HG03103 (cell line): ENCODE results near the gene NADSYN1.

Source experiments
- ATAC-seq: cut with Tn5 transposase; IDR thresholded peaks from one replicate; pipeline ENCODE4 v1.9.1; 2021; ENCODE audit warnings: low read depth; ENCODE audit not compliant: unreplicated experiment

The NADSYN1 gene

DNA sequence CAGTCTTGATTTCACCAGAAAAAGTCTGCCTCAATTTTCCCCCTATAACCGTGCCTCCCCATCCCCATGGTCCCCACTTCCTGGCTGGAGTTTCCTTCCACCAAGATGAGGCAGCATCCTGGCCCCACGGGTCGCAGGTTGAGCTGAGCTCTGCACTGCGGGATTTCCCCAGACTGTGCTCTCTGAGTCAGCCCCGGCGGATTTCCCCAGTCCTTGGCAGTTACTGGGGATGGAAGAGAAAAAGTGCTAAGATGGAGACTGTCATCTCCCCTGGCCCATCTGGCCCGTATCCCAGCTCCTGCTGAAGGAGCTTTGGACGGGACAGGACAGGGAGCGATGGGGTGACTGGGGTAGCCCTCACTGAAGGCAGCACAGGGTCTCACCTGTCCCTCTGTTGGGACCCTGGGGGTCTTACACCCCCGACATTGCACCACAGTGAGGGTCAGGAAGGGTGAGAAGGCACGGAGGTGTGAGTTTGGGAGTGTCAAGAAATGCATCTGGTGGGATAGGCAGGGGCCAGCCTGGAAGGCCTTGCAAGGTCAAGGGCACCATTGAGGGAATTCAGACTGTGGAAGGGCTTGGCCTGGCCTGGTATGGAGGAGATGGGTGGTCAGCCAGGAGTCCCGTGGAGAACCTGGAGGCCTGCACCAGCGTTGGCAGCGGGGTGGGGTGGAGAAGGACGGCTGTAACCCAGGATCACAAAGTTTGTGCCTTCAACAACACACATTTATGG lies 36.5 kb downstream of the NADSYN1 start:
- no peak for ATAC-seq

DNA sequence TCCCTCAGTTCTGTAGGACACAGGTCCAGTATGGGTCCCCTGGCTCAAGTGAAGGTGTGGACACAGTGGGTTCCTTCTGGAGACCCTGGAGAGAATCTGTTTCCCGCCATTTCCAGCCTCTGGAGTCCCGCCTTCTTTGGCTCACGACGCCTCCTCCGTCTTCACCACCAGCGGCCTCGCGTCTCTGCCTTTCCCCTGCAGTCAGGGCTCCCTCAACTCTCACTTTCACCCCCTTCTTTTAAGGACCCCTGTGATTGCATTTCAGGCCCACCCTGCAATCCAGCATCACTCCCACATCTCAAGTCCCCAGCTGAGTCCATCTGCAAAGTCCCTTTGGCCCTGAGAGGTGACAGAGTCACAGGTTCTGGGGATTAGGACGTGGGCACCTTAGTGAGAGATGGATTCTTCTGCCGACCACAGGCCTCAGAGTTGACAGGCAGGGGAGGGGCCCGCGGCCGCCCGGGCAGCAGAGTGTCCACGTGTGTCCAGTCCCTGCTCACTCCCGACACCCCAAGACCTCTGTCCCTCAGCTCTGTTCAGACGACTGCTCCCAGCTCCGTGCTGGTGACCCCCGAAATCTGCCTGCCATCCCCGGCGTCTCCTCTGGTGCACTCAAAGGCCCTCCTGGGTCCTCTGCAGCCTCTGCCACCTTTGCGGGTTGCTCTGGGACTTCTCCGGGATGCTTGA lies 37.2 kb downstream of the NADSYN1 start:
- ATAC-seq, result no peak

DNA sequence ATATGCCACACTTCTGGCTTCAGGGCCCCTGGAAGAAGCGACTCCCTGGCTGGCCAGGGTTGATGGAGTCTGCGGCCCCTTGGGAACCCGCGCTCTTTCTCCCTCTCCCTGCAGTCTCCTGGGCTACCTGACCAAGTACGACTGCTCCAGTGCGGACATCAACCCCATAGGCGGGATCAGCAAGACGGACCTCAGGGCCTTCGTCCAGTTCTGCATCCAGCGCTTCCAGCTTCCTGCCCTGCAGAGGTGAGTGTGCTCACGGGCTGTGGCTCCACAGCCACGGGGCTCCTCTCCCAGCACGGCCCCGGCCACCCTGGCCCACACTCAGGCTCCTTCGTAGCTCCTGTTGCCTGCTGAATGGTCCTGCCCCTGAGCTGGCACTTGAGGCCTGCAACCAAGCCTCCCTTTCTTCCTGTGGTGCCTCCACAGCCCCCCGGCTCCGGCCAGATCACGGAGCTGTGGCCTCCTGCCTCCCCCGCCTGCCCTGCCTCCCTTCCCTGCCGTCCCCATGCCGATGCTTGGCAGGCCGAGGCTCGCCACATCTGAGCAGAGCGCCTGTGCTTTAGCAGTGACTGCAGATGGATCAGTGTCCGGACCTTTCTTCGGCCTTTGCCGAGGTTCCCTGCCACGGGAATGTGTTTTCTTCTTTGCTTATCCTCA lies 37.9 kb downstream of the NADSYN1 start:
- no peak for ATAC-seq

DNA sequence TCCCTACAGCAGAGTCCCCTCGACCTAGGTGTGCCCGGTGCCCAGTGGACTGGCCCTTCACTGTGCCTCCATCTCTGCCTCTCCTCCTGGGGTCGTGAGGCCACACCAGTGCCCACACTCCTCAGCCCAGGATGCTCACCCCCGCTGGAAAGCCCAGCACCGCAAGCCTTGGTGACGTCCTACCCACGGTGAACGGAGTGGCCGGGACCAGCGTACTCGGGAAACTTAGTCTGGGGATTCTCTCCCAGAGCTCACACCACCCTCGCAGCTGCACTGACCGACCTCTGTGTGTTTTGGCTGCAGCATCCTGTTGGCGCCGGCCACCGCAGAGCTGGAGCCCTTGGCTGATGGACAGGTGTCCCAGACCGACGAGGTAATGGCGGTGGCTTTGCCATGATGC lies 38.5 kb downstream of the NADSYN1 start:
- no peak for ATAC-seq

DNA sequence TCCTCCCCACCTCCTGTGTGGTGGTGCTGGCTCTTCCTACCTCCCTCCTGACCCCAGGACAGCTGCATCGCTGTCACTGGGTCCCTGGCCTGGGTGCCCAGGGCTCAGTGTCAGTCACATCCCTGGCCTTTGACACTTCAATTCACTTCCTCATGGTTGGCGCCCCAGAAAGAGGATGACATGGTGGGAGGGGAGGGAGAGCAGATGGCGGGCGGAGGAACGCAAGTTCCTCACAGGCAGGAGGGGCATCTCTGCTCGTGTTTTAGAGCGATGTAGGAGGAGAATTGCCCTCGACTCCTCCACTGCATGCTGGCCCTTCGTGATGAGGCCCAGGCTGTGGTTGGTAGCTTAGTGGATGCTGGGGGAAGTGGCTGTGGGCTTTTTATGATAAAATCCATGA lies 38.9 kb downstream of the NADSYN1 start:
- ATAC-seq, result no peak

DNA sequence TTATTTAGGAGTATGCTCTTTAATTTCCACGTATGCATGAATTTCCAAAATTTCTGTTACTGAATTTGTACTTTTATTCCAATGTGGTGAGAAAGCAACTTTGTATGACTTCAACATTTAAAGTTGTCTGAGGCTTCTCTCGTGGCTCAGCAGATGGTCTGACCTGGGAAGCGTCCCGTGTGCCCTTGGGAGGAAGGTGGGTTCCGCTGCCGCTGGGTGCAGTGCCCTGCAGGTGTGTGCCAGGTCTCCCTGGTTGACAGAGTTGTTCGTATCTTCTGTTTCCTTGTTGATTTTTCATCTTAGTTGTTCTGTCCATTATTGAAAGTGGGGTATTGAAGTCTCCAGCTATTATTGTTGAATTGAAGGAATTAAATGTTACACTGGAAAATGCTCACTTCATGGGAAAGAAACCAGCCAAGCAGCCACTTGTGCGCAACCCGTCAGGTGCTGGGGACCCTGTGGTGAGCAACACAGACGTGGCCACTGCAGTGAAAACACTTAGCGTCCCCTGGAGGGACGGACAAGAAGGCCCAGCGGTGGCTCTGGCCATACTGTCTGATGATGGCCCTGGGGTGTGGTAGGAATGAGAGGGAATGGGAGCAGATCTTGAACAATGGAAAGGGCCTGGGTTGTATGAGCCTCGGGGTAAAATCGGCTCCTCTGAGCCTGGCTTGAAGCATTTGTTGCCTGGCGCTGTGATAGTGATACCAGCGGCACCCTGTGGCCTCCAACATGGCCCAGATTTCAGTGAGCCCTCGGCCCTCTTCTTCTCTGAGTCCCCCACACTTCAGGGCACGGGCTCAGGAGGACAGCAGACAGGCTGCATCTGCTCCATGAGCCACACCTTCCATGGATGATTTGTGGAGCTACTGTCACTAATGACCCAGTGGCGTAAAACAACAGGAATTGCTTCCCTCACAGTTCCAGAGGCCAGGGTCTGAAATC lies 42.6 kb downstream of the NADSYN1 start:
- ATAC-seq, result no peak

DNA sequence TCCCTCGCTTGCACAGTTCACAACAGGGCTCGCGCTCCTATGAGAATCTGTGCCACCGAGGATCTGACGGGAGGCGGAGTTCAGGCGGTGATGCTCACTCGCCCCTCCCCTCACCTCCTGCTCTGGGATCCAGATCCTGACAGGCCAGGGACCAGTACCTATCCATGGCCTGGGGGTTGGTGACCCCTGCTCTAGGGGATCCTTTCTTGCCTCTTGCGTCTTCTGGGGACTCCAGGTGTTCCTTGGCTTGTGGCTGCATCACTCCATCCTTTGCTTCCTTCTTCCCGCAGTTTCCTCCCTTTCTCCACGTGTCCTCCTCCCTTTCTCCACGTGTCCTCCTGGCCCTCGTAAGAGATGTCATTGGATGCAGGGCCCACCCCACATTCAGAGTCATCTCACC lies 43.4 kb downstream of the NADSYN1 start:
- ATAC-seq, result no peak

DNA sequence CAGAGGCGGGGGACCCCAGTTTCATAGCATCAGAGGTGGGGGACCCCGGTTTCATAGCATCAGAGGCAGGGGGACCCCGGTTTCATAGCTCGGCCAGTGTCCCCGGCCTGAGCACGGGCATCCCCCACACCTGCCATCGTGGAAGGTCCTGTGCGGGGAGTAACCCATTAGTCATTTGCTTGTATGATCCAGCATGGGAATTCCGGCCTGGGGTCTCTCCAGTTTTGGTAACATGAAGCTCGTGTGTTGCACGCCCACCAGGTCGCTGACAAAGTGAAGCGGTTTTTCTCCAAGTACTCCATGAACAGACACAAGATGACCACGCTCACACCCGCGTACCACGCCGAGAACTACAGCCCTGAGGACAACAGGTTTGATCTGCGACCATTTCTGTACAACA lies 45.1 kb downstream of the NADSYN1 start:
- ATAC-seq, result no peak

DNA sequence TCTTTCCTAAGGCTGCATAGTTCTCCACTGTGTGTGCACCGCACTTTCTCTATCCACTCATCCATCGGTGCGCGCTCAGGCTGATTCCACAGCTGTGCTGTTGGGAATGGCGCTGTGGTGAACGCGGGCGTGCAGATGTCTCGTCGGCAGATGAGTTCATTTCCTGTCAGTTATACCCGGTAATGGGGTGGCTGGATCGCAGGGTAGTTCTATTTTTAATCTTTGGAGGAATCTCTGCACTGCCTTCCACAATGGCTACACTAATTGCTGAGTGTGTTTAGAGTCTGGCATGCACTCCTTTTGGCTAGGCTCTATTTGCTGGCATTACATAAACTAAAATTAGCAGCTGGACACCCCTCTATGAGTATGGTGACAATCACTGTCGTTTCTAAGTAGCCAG lies 46.1 kb downstream of the NADSYN1 start:
- ATAC-seq, result no peak

DNA sequence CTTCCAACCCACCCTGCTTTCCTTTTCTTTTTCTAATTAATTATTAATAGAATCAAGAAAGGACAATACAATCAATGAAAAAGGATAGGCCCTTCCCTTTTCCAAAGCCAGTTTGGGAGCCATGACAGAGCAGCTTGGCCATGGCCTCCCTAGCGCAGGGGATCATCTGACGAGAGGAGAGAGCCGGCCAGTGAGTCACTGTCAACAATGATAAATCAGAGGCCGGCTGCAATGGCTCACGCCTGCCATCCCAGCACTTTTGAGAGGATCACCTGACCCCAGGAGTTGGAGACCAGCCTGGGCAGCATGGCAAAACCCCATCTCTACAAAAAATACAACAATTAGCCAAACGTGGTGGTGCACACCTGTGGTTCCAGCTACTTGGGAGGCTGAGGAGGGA lies 46.5 kb downstream of the NADSYN1 start:
- ATAC-seq, result no peak

DNA sequence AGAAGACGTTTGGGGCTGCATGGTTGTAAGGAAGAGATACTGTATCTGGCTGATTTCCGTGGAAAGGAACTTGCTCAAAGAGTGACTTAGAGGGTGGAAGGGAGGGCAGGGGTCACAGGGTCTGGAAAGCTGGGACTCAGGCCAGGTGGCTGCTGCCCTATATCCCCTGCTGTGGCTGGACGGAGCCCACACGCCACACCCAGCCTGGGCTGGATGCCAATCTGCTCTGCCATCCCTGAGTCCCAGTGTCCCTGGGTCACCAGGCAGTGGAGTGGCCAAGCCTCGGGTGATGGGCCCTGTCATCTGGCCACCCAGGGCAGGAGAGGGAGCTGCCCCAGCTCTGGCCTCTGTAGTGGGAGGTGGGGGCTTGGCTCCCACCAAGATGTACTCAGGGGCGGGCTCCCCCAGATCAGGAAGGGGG lies 47.6 kb downstream of the NADSYN1 start:
- no peak for ATAC-seq

DNA sequence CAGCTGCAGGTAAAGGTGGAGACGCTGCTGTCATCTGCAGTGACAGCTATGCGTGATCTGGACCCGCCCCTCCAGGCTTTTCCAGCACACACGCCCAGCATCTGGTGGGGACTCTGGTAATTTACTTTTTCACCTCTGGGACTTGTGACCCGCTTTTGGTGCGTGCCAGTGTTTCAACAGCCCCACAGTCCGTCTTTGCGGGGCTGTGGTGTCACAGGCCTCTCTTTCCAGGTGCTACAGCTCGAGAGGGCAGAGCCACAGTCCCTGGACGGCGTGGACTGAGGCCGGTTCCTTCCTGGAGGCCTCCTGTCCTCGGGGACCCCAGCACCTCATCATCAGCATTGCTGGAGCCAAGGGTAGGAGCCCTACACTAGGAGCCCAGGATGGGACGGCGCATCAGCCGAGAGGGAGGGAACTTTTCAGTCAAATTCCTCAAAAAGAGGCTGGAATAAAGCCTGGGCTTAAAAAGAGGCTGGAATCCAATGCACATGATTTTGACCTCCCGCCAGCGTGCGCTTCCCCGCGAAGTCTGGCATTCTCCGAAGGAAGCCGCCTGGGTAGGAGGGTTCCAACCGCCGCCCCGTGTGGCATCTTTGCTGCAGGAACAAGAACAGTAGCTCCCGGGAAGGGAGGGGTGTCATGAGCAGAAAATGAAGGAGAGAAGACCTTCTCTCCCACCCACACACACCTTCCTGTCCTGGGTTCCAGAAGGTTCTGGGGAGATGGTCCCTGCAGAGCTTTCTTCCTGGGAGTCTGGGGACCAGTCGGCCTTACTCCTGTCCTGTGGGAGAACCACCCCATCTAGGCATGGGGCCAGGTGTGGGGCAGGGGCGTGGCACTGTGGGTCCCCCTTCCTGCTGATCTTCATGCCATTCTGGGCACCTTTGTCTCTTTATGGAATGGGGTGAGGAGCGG lies 48.3 kb downstream of the NADSYN1 start:
- ATAC-seq, result no peak

DNA sequence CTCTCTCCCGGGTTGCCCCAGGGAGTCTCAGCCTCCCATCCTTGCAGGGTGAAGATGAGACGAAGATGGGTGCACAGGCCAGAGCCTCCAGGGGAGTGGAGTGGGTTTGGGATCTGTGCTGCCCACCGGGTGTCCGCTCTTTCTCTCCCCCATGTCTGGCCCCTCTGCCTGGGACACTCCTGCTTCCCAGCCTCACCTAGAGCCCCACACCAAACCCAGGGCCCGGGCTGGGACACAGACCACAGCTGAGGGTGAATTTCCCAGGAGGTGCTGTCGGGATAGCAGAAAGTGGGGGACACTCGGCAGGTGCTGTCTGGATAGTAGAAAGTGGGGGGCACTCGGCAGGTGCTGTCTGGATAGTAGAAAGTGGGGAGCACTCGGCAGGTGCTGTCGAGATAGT lies 49.0 kb downstream of the NADSYN1 start:
- no peak for ATAC-seq

DNA sequence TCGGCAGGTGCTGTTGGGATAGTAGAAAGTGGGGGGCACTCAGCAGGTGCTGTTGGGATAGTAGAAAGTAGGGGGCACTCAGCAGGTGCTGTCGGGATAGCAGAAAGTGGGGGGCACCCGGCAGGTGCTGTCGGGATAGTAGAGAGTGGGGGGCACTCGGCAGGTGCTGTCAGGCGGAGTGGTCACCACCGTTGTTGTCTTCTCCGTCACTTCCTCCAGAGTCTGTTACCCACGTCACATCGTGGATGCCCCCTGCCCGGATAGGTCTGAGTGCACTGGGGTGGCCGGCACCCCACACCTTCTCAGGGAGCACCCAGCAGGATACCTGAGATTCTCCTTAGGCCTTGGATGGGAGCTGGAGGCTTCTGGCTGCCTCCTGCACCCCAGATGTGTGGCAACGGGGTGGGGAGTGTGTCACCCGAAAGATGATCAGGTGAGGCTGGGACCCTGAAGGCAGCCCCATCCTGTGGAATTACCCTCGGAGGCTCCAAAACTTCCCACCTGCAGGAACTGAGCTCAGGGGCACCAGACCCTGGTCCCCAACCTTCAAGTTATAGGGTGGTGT lies 50.0 kb downstream of the NADSYN1 start:
- no peak for ATAC-seq

DNA sequence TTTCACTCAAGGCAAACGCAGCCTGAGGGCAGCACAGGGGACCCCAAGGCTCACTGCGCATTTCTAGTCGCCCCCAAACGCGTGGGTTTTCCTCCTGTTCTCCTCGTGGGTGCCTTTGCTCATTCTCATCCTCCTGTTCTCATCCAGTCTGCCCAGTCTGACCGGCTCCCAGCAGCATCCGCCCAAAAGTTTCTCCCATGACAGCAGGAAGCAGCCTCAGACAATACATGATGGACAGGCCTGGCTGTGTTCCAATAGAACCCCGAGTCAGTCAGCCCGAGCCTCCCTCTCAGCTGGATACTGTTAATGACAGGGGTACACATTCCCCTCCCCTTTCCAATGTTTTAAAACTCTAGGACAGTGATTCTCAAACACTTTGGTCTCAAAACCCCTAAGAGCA lies 51.5 kb downstream of the NADSYN1 start:
- no peak for ATAC-seq

DNA sequence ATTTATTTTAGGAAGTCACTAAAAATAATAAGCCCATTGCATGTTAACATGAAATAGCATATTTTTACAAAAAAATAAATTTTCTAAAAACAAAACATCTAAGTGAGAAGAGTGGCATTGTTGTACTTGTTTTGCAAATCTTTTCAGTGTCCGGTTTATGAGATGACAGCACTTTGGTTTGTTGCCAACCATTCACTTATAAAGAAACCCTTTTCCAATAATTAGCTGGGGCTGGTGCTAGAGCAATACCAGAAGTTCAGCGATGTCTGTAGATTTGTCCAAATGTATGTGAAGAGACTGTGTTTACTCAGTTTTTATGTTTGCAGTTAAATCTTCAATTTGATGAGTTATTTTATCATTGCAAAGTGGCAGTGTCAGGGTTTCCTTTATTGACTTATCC lies 52.0 kb downstream of the NADSYN1 start:
- no peak for ATAC-seq

DNA sequence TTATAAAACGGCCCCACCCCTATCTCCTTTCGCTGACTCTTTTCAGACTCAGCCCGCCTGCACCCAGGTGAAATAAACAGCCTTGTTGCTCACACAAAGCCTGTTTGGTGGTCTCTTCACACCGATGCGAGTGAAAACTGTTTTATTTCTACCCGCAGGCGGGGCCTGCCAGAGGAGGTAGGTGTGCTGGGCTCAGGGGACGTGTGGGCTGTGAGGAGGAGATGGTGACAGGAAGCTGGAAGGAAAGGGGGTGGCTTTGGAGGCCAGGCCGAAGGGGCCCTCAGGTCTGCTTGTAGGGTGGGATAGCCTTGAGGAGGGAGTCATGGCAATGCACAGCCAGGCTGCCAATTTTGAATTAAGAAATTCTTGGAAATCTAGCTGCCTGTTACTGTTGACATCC lies 52.8 kb downstream of the NADSYN1 start:
- no peak for ATAC-seq

DNA sequence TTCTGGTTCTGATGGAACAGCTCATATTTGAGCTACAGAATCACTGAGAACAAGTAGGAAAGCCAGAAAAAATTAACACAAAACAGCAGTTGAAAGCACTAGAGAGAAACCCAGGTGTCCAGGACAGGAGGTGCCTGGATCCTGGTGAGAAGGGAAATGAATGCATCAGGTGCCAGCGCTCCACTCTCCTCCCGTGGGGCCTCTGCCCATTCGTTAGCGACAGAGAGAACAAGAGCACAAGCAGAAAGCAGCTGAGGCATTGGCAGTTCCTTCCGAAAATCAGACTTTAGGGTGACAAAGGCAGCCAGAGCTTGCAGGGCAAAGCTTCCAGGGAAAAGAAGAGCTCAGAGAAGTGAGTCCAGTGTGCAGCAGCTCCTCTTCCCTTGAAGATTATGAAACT lies 54.1 kb downstream of the NADSYN1 start:
- no peak for ATAC-seq
